Colonic mucosa (tissue), 4 donors: ENCODE measurements around the gene SMCO2. TPM values are rescaled to one million over a fixed set of nuclear protein-coding genes. Genes with fewer than 3 reads are reported as not detected.

Experiments
- DNase-seq: peaks from one replicate; pipeline ENCODE4 v3.0.0-alpha.2; 2020
- H3K27ac ChIP-seq: fragments of 200-600 bp; one replicate; pipeline ENCODE4 v1.8.0; 2021
- H3K27me3 ChIP-seq: fragments of 200-600 bp; one replicate; pipeline ENCODE4 v1.8.0; 2021
- H3K36me3 ChIP-seq: fragments of 200-600 bp; one replicate; pipeline ENCODE4 v1.8.0; 2021
- H3K4me1 ChIP-seq: fragments of 200-600 bp; one replicate; pipeline ENCODE4 v1.8.0; 2021; ENCODE audit warnings: mild to moderate bottlenecking
- H3K4me3 ChIP-seq: fragments of 200-600 bp; one replicate; pipeline ENCODE4 v1.8.0; 2021
- H3K9ac ChIP-seq, 2 donors: one replicate each; pipeline ENCODE4 v1.7.0; 2013; ENCODE audit warnings: control low read depth in 2 of 2, low read depth in 2 of 2, low read length in 2 of 2
- H3K9me3 ChIP-seq: fragments of 200-600 bp; one replicate; pipeline ENCODE4 v1.8.0; 2021
- intact Hi-C: fragments of 100-400 bp; cut with DNase I; formaldehyde crosslinking; loops from one replicate; pipeline ENCODE4 v1.14.1; 2022
- total RNA-seq, 2 donors: library from RNA; stranded (reverse); fragmentation: NEBNext Ultra II Directional in 1 of 2; extraction: Animal tissue kit (Norgen Biotek cat#: 25700) in 1 of 2; gene quantifications; one replicate each; pipeline ENCODE4 v1.2.1, GENCODE V29; 2021
- TF ChIP-seq, protein P1 (sequence below): fragments of 200-600 bp; IDR thresholded peaks from one replicate; pipeline ENCODE4 v1.8.0; 2022; ENCODE audit warnings: antibody characterized with exemption, mild to moderate bottlenecking
- donor health status: healthy.
- donor health status: DM: no; HTN: no; CAD: no.
- donor health status: DM: no; HTN: no; CAD: no.

Gene SMCO2
- total RNA-seq, 2 donors from 2014 or later, result 0.21 TPM; not detected in 1

DNA sequence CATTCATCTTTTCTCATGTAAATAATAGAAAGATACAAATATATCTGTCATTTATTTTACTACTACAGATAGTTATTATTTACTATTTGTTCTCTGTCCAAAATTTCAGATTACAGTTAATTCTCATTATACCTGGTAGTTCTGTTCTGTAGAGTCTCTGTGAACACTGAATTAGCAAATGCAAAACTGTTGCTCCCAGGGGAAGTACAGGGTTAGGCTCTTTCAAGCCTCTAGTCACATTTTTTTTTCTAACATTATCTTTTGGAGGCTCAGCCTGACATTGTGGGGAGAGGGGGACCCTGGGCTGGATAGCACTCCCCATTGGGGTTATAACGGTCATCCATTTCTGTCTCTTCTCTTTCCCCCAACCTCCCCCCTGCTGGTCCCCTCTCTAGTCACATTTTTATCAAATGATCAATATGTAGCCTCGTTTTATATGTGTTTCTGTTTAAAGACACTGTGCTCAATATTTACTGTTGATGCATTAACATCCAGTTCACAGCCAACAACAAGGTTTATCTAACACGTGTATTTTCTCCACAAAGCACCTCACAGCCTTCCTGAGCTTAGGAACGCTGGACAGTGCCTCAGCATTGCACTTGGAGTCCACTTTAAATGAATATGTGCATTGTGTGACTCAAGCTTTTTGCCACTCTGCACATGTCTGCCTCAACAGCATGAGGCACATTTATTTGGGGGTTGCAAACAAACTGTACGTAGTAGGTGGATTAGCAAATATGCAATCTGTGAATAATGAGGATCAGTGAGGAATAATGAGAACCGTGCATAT, 4.7 kb downstream of the SMCO2 start:
- no peaks in the 10 kb centered on the region for H3K36me3 ChIP-seq
- no peaks in the 10 kb centered on the region for H3K27me3 ChIP-seq
- intact Hi-C loops, result no loop called here
- H3K9ac ChIP-seq, result no peak overlapping the region
- DNase-seq, result no peak
- no peaks in the 10 kb centered on the region for H3K9me3 ChIP-seq
- H3K27ac ChIP-seq, result no peak overlapping the region
- TF ChIP-seq, protein P1, sequence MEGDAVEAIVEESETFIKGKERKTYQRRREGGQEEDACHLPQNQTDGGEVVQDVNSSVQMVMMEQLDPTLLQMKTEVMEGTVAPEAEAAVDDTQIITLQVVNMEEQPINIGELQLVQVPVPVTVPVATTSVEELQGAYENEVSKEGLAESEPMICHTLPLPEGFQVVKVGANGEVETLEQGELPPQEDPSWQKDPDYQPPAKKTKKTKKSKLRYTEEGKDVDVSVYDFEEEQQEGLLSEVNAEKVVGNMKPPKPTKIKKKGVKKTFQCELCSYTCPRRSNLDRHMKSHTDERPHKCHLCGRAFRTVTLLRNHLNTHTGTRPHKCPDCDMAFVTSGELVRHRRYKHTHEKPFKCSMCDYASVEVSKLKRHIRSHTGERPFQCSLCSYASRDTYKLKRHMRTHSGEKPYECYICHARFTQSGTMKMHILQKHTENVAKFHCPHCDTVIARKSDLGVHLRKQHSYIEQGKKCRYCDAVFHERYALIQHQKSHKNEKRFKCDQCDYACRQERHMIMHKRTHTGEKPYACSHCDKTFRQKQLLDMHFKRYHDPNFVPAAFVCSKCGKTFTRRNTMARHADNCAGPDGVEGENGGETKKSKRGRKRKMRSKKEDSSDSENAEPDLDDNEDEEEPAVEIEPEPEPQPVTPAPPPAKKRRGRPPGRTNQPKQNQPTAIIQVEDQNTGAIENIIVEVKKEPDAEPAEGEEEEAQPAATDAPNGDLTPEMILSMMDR, result no peak
- no peak overlapping the region for H3K4me3 ChIP-seq
- no peaks in the 10 kb centered on the region for H3K4me1 ChIP-seq

DNA sequence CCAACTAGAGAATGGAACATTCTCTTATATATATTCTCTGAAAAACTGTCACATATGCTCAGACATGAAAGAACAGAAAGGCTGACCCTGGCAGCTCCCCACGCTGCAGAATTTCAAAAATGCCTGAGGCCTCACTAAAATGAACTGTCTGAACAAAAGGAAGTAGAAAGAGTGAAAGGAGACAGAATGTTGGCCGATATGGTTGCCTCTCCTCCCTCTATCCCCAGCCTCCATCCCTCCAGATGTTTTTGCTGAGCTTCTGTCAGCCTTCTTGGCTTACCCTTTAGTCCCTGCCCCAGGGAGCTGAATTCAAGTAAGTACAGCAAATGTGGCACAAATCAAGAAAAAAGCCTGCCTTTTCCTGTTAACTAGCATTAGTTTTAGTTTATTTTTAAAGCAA, 6.9 kb downstream of the SMCO2 start:
- DNase-seq, result no peak
- Histone ChIP-seq H3K27ac (no peak overlapping the region), H3K4me1 (no peaks in the 10 kb centered on the region), H3K36me3 (no peaks in the 10 kb centered on the region), H3K9me3 (no peaks in the 10 kb centered on the region), H3K4me3 (no peak overlapping the region), H3K27me3 (no peaks in the 10 kb centered on the region), H3K9ac (no peak overlapping the region)
- intact Hi-C loops, result no loop called here
- TF ChIP-seq, protein P1, result no peak

DNA sequence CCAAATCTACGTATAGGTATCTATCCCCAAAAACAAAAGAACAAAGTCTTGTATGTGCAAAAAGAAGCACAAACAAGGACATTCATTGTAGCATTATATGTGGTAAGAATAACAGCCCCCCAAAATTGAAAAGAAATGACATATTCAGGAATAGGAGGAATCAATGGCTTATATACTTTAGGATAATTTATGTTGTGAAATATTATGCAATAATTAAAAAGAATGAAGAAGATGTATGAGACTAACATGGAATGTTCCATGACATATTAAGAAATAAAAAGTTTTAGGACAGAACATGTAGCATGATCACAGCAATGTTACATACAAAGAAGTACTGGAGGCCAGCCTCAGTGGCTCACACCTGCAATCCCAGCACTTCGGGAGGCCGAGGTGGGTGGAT, 9.1 kb downstream of the SMCO2 start:
- Histone ChIP-seq H3K4me1 (no peaks in the 10 kb centered on the region), H3K9me3 (no peaks in the 10 kb centered on the region), H3K4me3 (no peak overlapping the region), H3K36me3 (no peaks in the 10 kb centered on the region), H3K27me3 (no peaks in the 10 kb centered on the region), H3K27ac (no peak overlapping the region), H3K9ac (no peak overlapping the region)
- intact Hi-C loops, result no loop called here
- no peak for DNase-seq
- TF ChIP-seq, protein P1, result no peak

DNA sequence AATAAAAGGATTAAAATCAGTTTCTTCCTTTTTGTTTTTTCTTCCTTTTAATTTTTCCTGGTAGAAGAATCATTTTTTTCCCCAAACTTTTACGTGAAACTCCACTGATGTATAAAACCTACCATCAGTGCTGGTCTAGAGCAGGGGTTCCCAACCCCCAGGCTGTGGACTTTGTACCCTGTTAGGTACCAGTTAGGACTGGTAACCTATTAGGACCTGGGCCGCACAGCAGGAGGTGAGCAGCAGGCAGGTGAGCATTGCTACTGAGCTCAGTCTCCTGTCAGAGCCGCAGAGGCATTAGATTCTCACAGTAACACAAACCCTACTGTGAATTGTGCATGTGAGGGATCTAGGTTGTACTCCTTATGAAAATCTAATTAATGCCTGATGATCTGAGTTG, 10.1 kb downstream of the SMCO2 start:
- TF ChIP-seq, protein P1, result no peak
- intact Hi-C loops, result no loop called here

DNA sequence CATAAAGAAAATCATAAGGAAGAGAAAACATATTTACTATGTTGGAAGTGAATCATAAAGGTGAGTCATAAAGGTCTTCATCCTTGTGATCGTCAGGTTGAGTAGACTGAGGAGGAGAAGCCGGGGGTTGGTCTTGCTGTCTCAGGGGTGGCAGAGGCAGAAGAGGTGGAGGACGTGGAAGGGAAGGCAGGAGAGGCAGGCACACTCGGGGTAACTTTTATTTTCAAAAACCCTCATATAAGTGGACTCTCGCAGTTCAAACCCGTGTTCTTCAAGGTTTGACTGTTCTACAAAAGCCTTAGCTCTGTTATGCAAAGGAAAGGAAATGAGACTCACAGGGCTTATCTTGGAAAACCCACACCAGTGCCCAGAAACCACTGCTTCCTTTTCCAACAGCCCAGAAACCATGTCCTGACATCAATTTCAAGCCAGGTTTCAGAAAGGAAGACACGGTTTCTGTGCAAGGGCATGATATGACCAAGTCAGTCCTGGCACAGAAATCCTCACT, 14.0 kb downstream of the SMCO2 start:
- DNase-seq, result peak; percentile 32
- Histone ChIP-seq H3K9me3 (no peaks in the 10 kb centered on the region), H3K27ac (no peak overlapping the region), H3K4me1 (no peaks in the 10 kb centered on the region), H3K27me3 (no peaks in the 10 kb centered on the region), H3K4me3 (no peak overlapping the region), H3K36me3 (no peaks in the 10 kb centered on the region), H3K9ac (no peak overlapping the region)
- TF ChIP-seq, protein P1, result no peak
- intact Hi-C loops, result no loop called here

More for the DNA sequence above, 10.1 kb downstream of the SMCO2 start:
- Histone ChIP-seq H3K9ac (no peak overlapping the region), H3K27me3 (no peaks in the 10 kb centered on the region), H3K4me3 (no peak overlapping the region), H3K9me3 (no peaks in the 10 kb centered on the region), H3K27ac (no peak overlapping the region), H3K36me3 (no peaks in the 10 kb centered on the region), H3K4me1 (no peaks in the 10 kb centered on the region)
- no peak for DNase-seq
